HG03558 (cell line): ENCODE measurements around the gene ADD1.

ENCODE experiments used
- ATAC-seq: cut with Tn5 transposase; IDR thresholded peaks from one replicate; pipeline ENCODE4 v1.9.1; 2021; ENCODE audit warnings: moderate number of reproducible peaks; ENCODE audit not compliant: unreplicated experiment; ENCODE audit errors: extremely low read depth

ADD1 gene

DNA sequence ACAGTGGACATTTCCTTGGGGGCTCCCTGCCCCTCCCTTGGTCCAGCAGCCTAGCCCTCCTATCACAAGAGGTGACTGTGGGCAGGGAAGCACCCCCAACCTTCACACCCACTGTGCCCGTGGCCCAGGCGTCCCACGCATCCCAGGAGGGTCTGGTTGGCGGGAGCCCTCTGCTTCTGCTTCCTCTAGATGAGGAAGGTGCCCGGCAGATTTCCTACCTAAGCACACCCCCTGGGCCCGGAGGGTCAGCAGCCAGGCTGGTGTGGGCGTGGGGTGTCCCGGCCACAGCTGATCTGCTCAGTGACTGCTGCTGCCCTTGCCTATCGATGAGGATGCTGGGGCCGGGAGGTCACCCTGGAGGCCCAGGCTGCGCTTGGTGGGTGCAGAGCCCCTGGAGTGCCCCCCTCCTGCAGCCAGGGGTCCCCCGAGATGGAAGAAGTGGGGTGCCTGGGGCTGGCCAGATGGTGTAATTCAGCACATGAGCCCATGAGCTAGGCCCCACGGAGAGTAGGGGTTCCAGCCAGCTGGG is 38.6 kb upstream of the ADD1 start:
- ATAC-seq = no peak

DNA sequence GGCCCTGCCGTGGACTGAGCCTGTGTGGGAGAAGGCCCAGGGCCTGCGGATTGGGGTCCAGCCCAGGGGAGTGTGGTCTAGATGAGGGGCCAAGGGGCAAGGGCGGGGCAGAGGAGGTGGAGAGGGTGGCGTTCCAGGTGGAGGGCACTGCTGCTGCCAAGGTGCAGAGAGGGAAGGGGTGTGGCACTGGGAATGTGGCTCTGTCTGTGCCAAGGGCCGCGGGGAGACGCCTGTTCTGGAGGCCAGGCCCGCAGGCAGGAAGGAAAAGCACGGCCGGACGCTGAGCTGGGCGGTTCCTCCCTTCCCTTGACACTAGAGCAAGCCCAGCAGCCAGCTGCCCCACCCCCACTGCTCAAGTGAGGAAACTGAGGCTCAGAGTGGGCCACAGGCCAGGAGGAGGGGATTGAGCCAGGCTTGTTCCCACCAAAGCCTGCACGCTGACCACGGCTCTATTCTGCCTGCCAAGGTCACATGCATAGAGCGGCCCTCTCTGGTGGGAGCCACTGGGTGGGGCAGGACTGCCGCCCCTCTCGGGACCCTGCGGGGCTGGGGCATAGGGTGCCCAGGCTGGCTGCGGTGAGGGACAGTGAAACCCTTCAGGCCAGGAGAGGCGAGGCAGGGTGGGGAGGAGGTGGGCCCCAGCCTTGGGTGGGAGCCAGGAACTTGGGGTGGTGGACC is 37.8 kb upstream of the ADD1 start:
- ATAC-seq = no peak

DNA sequence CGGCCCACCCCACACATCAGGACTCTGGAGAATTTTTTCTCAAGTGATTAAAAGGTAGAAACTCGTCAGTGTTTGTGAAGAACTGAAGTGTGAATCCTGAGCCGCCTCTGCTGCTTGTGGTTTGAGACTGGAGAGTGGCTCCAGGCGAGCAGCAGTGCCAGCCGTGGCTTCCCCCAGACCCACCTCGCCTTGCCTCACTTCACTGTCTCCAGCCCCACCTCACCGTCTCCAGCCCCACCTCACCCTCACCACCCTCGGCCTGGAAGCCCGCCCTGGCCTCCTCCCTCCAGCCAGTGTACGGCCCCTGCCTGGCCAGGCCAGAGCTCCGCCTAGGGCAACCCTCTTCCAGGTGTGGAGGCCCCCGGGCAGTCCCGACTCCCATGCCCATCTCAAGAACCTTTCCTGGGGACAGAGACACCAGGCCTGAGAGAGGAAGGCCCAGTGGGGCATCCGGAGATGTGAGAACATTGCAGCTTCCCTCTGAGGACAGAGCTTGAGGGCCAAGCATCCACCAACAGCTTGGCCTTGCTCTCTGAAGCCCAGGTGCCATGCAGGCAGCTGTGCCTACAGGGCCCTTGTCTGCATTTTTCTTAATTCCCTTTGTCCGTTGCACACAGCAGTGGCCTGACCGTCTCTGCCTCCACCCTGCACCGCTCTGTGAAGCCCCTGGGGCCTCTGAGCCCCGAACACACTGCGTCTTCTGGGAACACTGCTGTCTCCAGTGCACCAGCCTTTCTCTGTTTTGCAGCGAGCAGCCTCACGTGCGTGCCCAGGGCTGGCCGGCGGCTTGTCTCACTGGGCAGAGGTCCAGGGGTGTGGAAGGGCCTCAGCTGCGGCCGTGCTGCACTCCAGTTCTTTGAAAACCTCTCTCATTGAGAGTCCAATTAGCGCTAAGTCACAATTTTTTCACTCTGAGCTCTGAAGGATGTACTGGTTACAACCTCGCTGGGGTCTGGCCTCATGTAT is 37.0 kb upstream of the ADD1 start:
- no peak for ATAC-seq

DNA sequence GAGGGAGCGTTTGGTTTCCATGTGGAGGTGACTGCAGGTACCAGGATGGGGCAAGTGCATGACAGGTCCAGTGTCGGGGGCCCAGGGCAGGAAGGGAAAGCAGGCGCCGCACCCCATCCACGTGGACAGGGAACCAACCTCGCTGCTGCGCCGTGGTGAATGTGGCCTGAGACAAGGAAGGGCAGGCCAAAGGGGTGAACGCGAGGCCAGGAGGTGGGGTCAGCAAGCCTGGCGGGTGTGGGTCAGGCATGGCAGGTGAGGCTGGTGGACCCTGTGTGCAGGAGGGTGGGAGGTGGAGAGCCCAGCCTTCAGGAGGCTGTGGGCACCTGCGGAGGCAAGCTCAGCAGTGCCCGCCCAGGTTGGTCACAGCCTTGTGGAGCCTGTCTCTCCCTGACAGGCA is 36.1 kb upstream of the ADD1 start:
- ATAC-seq = no peak

DNA sequence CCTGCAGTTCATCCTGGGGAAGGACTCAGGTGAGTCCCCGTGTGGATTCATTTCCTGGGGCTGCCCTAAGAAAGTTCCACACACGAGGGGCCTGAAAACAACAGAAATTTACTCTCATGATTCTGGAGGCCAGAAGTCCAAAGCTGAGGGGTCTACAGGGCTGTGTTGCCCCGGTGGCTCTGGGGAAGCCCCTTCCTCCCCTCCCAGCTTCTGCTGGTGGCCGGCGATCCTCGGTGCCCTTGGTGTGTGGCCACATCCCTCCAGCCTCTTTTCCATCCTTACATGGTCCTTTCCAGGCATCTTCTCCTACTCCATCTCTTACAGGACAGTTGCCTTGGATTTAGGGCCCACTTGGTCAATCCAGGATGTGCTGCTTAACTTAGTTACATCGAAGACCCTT is 35.6 kb upstream of the ADD1 start:
- ATAC-seq = no peak

DNA sequence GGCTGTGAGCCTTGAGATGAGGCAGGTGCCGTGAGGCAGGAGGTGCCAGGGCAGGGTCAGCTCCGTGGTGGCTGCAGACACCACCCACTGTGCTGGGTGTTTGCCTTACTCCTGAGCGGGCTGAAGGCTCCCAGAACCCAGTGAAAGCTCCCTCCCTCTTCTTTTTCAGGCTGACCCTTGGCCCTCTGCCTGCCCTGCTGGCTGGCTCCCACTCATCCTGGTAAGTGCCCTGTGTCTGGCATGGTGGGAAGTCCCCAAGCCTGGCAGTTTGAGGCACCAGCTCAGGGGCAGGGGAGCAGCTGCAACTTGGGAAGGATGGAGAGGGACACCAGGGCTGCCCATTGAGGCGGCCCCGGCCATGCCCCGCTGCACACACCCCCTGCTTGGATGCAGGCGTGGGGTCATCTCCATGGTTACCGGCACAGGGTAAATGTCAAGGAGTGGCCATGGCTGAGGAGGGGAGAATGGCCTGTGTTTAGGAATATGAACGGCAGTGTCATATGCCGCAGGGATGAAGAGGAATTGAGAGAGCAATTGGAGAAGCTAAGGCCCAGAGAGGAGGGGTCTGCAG is 33.9 kb upstream of the ADD1 start:
- no peak for ATAC-seq

DNA sequence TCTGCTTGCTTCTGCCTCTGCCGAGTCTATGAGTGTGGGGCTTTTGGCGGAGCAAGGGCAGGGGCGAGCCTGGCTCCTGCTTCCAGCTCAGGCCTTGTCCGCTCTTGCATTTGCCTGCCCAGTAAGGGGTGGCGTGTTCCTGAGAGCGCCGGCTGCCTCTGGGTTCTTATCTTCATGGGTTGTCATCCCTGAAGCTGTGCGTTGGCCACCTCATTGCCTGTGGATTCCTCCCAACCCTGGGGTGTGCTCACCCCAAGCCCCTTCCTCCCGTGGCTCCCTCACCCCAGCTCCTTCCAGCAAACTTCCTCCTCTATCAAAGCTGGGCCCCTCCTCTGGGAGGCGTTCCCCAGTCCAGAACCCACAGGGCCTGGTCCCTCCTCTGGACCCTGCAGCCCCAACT is 33.3 kb upstream of the ADD1 start:
- no peak for ATAC-seq

DNA sequence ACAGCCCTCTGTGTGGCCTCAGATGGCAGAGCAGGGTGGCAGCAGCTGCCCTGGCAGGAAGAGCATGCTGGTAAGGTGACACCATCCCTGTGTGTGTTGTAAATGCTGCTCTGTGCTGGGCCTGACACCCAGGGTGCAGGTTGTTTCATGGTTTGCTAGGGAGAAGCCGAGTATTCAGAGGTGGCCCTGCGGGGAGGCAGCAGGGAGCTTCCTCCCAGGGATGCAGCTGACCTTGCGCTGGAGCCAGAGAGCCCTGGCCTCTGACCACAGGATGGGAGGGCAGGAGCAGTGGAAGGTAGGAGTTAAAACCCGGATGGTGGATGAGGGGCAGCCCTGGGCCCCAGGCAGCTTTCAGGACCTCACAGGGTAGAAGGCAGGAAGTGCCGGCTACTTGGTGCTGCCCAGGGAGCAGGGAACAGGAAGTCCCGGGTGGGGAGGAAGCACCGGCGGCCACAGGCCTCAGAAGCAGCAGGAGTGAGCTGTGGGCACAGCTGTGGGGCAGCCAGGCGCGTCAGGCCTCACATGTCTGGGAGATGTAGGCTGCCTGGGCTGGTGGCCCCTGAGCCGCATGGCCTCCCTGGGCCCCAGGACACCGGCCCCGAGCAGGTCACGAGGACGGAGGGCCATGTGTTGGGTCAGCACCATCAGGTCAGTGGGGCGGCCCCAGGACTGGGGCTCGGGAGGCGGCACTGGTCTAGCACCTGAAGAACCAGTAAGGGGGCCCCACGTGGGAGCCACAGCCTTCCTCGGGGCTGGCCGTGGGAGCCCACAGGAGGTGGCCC is 31.6 kb upstream of the ADD1 start:
- ATAC-seq = peak; percentile 41

DNA sequence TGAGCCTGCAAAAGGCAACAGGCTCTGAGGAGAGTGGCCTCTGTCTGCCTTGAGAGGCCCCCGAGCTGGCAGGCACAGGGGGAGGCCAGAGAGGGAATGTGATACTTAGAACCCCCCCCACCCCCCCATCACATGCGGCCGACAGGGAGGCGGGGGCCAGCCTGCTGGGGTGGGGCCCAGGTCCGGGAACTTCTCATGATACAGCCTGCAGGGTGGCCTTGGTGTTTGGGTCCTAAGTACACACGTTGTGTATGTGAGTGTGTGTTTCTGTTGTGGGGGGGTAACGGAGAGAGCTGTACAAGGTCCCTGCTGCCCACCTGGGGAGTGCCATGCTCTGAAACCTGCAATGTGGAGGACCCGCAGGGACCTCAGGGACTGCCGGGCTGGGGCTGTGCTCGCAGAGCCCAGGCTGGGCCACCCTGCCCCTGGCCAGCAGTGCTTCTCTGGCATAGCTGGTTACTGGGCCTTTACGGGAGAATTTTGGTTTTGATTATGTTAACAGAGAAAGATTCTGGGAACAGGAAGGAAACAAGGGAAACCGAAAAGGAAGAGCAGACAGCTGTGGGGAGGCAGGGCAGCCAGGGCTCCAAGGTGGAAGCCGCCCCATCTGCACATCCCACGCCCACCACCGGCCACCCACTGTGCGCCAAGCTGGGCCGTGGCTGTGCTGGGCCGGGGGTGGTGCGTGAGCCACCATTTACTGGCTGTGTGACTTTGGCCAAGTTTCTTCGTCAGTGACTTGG is 30.9 kb upstream of the ADD1 start:
- no peak for ATAC-seq

DNA sequence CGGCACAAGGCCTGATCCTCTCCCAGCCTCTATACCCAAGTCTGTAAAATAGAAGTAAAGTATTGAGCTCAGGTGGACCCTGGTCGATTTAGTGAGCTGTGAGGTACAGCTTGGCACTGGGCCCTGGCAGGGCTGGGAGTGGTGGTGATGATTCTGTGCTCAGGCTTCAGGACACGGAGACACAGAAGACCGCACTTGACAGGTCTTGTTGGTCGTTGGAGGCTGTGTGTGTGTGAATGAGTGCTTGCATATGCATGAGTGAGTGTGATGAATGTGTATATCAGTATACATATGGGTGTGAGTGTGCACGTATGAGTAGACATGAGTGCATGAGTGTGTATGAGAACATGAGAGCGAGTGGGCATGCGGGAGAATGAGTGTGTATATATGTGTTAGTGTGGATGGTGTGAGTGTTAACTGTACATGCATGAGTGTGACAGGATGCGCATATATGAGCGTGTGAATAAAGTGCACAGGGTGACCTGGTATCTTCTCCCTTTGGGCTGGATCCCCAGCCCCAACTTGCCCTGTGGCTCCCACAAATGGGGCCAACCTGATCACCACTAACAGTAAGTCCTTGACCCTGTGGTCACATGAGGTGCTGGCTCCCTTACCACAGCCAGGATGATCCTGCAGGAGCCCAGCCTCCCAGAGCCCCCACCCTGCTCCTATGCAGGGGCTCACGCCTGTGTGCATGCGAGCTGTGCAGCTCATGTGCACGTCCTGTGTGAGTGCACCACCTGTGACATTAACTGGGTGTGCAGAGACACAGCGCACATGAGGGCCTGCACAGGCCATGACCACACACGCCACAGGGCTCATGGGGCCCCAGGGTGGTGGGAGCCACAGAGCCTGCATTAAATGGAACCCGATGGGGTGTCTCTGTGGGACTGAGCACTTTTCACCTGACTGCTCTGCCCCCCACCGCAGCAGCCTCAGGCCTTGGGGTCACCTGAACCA is 29.9 kb upstream of the ADD1 start:
- ATAC-seq = no peak

DNA sequence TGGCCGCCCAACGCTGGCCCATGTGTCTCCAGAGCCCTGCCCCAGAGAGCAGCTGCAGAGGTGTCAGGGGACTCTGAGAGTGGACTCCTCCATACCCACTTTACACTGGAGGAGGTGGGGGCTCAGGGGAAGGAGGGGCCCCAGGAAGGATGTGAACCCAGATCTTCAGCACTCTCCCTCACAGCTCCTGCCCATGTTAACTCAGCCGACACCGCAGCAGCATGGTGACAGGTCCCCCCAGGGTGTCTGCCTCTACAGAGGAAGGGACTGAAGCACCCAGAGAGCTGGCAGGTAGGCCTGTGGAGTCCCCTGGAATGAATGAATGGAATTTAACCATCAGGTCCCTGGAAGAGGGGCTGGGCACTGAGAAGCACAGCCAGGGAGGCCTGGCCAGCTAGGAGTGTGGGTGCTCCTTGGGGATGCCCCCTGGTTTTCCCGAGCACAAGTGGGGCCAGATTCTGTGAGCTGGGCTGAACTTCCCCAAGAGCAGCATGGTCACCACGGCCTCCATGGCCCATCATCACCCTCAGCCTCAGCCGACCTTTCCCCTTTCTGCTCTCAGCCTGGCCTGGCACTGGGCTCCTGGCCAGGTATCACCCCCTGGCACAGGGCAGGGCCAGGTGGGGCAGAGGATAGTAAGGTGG is 28.9 kb upstream of the ADD1 start:
- ATAC-seq = no peak

DNA sequence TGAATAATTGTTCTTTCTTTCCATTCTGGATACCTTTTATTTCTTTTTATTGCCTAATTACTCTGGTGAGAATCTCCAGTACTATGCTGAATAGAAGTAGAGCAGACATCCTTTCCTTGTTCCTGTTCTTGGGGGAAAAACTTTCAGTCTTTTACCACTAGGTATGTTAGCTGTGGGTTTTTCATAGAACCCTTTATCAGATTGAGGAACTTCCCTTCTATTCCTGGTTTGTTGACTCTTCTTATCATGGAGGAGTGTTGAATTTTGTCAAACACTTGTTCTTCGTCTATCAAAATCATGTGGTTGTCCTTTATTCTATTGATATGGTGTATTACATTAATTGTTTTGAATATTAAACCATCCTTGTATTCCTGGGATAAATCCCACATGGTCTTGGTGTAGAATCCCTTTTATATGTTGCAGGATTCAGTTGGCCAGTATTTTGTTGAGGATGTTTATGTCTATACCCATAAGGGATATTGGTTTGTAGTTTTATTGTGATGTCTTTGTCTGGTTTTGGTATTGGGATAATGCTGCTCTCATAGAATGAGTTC is 27.2 kb upstream of the ADD1 start:
- no peak for ATAC-seq

DNA sequence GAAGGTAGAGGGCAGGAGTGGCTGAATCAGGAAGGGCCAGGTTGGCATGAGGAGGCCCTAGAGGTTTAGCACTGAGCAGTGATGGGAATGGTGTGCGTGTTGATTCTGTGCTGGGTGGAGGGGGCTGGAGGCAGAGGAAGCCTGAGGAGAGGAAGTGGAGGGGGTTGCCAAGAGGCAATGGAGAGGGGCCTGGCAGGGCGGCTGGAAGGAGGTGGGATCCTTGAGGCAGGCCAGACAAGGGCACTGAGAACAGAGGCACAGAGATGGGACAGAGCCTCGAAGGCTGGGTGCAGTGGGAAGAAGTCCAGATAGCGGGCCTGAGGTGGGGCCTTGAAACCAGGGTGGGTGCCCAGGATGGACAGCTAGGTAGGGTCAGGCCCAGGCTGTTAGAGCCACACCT is 26.5 kb upstream of the ADD1 start:
- no peak for ATAC-seq

DNA sequence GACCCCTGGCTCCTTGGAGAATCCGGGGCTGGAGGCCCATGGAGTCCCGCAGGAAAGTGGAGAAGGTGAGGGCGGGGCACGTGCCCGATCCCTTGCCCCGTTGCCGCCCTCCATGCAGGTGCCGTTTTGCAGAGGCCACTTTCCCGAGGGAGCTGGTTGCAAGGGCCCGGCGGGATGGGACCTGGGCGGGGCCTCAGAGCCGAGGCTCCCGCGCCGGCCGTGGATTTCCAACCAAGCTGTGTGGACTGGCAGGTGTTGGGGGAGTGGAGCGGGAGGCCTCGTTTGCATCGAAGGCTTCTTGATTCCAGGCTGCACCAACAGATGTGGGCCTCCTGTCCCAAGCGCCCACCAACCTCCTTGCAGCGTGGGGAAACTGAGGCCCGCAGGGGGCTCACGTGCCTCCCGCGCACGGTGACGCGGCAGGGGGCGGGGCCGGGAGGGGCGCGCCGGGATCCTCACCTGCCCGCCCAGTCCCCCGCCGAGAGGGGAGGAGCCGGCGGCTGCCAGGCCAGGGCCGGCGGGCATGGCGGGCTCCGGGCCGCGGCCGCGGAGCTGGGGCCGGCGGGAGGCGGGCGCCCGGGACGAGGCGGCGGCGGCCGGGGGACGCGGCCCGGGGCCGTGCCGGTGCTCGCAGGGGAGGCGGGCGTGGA is 25.8 kb upstream of the ADD1 start:
- ATAC-seq = no peak

DNA sequence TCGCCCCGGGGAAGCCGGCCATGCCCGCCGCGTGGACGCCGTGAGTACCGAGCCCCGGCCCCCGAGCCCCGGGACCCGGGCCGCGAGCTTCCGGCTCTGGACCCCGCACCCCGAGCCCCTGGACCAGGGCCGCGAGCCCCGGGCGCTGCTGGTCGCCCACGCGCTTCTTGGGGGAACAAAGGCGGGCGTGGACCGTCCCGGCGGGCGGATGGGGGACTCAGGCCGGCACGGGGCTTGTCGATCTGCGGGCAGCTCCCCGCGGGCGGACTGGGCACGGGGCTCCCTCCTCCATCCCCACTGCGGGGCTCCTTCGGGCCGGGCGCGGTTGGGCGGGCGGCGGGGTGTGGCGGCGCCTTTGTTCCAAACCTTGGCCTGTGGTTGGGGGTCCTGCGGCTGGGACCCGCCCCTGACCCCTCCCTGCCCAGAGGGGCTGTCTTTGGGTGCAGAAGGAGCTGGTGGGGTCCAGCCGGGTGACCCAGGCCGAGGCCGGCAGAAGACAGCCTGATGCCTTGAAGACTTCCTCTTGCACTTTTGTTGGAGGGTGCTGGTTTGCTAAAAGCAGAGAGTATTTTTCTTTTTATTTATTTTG is 25.2 kb upstream of the ADD1 start:
- no peak for ATAC-seq

DNA sequence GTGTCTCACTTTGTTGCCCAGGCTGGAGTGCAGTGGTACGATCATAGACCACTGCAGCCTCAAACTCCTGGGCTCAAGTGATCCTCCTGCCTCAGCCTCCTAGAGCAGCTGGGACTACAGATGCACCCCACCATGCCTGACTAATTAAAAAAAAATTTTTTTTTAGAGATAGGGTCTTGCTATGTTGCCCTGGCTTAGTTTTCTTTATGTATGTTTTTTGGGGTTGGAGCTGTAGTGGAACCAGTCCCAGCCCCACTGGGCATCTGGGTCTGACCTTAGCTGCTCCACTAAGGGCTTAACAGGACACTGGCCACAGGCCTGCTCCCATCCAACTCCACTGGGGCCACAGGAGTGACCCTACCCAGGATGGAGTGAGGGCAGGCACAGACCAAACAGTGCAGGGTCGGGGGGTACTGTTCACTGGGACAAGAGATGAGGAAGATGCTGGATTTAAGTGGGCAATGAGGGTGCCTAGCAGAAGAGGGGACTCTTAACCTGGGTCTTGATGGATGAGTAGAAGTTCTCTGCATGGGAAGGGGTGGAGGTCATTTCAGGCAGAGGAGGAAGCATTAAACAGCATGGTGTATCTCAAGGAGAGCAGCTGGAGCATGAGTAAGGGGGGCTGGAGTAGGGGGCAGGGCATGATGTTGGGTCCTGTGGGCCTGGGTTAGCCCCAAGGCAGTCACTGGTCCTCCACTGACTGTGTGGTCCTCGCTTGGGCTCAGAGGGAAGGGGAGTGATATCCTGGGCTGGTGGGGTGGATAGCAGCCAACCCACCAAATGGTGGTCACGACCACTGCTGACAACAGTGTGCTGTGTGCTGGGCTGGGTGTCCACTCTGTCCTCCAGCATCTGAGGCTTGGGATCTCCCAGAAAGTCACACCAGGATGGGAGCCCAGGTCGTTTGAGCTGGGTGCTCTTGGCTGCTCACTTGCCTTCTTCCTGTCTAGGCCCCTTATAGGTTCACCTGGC is 24.1 kb upstream of the ADD1 start:
- no peak for ATAC-seq
